ENCODE data around the gene BRINP3.

- TF ChIP-seq CTCF (IDR thresholded peaks at IDR 0.05): no peak
- TF ChIP-seq POLR2A (IDR thresholded peaks at IDR 0.05): no peak
These were observed 272.0 kb downstream of the BRINP3 start for GRCh38 chr1:190205713-190206112.

All from adrenal gland (tissue), 5 donors.